CD14-positive monocyte (primary cell): ENCODE measurements around the gene JPT1. TPM values are rescaled to one million over a fixed set of nuclear protein-coding genes. Genes with fewer than 3 reads are reported as not detected.
"Not testable (repeated sequence)": the region's sequence is repeated elsewhere in the genome, so short reads cannot be mapped to it uniquely, and the experiment has no call there.

Experiments
- DNase-seq, 3 donors: peaks; one replicate each; pipeline ENCODE4 v3.0.0-alpha.2; 2011 to 2022
- H2AFZ ChIP-seq: 2 replicates; pipeline ENCODE4 v1.6.0; 2012; ENCODE audit warnings: mild to moderate bottlenecking, low read depth, low read length, inconsistent platforms; ENCODE audit not compliant: insufficient read depth, poor library complexity, severe bottlenecking
- H3K27ac ChIP-seq, 2 donors: 1 replicate in 1 of 2; 2 replicates in 1 of 2; pipeline ENCODE4 v1.5.1; 2012 to 2013; ENCODE audit warnings: low read length in 2 of 2, control low read depth in 1 of 2, inconsistent platforms in 1 of 2, low read depth in 1 of 2, mild to moderate bottlenecking in 1 of 2
- H3K27me3 ChIP-seq, 2 donors: one replicate each; pipeline versions ENCODE4 v1.6.0 to v1.6.1; 2011 to 2013; ENCODE audit warnings: low read length in 2 of 2; ENCODE audit not compliant: control insufficient read depth in 2 of 2, insufficient read depth in 2 of 2
- H3K36me3 ChIP-seq, 2 donors: replicated peaks in 1 of 2; 1 replicate in 1 of 2; 2 replicates in 1 of 2; pipeline versions ENCODE4 v1.5.1 to v1.6.1; 2012 to 2013; ENCODE audit warnings: low read length in 2 of 2, control low read depth in 1 of 2, inconsistent platforms in 1 of 2, mild to moderate bottlenecking in 1 of 2; ENCODE audit not compliant: insufficient read depth in 2 of 2, control insufficient read depth in 1 of 2
- H3K4me1 ChIP-seq, 2 donors: 1 replicate in 1 of 2; 2 replicates in 1 of 2; pipeline versions ENCODE4 v1.5.1 to v1.6.1; 2012 to 2013; ENCODE audit warnings: low read length in 2 of 2, control low read depth in 1 of 2, inconsistent platforms in 1 of 2, mild to moderate bottlenecking in 1 of 2, moderate library complexity in 1 of 2; ENCODE audit not compliant: insufficient read depth in 2 of 2, control insufficient read depth in 1 of 2
- H3K4me2 ChIP-seq: replicated peaks from 2 replicates; pipeline ENCODE3; 2012; ENCODE audit warnings: low read length, moderate library complexity, mild to moderate bottlenecking; ENCODE audit not compliant: poor library complexity, severe bottlenecking; ENCODE audit errors: extremely low read depth
- H3K4me3 ChIP-seq, 3 experiments: fragments of 200-600 bp in 1 of 3; sonication (generic) in 1 of 3; replicated peaks in 1 of 3; 1 replicate in 2 of 3; 2 replicates in 1 of 3; pipeline ENCODE4 v1.5.1; 2011 to 2013; ENCODE audit warnings: low read length in 3 of 3, mild to moderate bottlenecking in 3 of 3, control low read depth in 2 of 3, low read depth in 2 of 3, inconsistent platforms in 1 of 3, moderate library complexity in 1 of 3
- H3K79me2 ChIP-seq: 2 replicates; pipeline ENCODE4 v1.6.0; 2012; ENCODE audit warnings: mild to moderate bottlenecking, control low read depth, inconsistent platforms, low read length, moderate library complexity; ENCODE audit not compliant: insufficient read depth
- H3K9ac ChIP-seq: 2 replicates; pipeline ENCODE4 v1.6.0; 2017; ENCODE audit warnings: low read length, mild to moderate bottlenecking; ENCODE audit not compliant: insufficient read depth, poor library complexity, severe bottlenecking
- H3K9me3 ChIP-seq, 2 donors: replicated peaks in 1 of 2; 1 replicate in 1 of 2; 2 replicates in 1 of 2; pipeline versions ENCODE4 v1.5.1 to v1.6.1; 2012 to 2013; ENCODE audit warnings: low read length in 2 of 2, control low read depth in 1 of 2; ENCODE audit not compliant: control insufficient read depth in 1 of 2, insufficient read depth in 1 of 2
- H4K20me1 ChIP-seq: 2 replicates; pipeline ENCODE4 v1.6.0; 2012; ENCODE audit warnings: mild to moderate bottlenecking, low read length, control low read depth, moderate library complexity; ENCODE audit not compliant: insufficient read depth
- H3K27ac Mint-ChIP-seq, 7 donors: one replicate each; pipeline ENCODE4 v1.8.0; 2020; ENCODE audit warnings: mild to moderate bottlenecking in 7 of 7, mixed read lengths in 7 of 7, moderate library complexity in 6 of 7, inconsistent platforms in 2 of 7
- H3K27me3 Mint-ChIP-seq, 3 donors: one replicate each; pipeline ENCODE4 v1.8.0; 2021 to 2022; ENCODE audit warnings: low read depth in 3 of 3, mild to moderate bottlenecking in 3 of 3, mixed read lengths in 3 of 3, moderate library complexity in 3 of 3, inconsistent platforms in 1 of 3
- H3K36me3 Mint-ChIP-seq, 2 donors: one replicate each; pipeline ENCODE4 v1.8.0; 2020; ENCODE audit warnings: mixed read lengths in 2 of 2, inconsistent platforms in 1 of 2, mild to moderate bottlenecking in 1 of 2
- H3K4me1 Mint-ChIP-seq: one replicate; pipeline ENCODE4 v1.8.0; 2020; ENCODE audit warnings: mild to moderate bottlenecking, mixed read lengths
- H3K4me3 Mint-ChIP-seq, 2 donors: one replicate each; pipeline ENCODE4 v1.8.0; 2020; ENCODE audit warnings: mild to moderate bottlenecking in 2 of 2, mixed read lengths in 2 of 2, moderate library complexity in 1 of 2
- H3K9me3 Mint-ChIP-seq, 7 donors: one replicate each; pipeline ENCODE4 v1.8.0; 2020 to 2022; ENCODE audit warnings: mixed read lengths in 7 of 7, mild to moderate bottlenecking in 6 of 7, moderate library complexity in 6 of 7, inconsistent platforms in 2 of 7
- WGBS: methylation state at CpG from one replicate; pipeline ENCODE4 v1.1.5; 2013; ENCODE audit warnings: missing lambda C conversion rate; ENCODE audit not compliant: insufficient coverage; 5-methylcytosine and 5-hydroxymethylcytosine counted together
- intact Hi-C, 2 donors: fragments of 100-400 bp; cut with micrococcal nuclease; formaldehyde crosslinking; loops; one replicate each; pipeline versions ENCODE4 v1.15.0 to v1.15.1; 2023
- polyA plus RNA-seq, 3 donors: library from polyadenylated mRNA; depleted of rRNA in 1 of 3; unstranded in 2 of 3; stranded (reverse) in 1 of 3; fragments of 300-500 nt in 2 of 3; fragments of >200 nt in 1 of 3; fragmentation: Illumina TruSeq in 2 of 3; gene quantifications; 1 replicate in 2 of 3; 2 replicates in 1 of 3; pipeline ENCODE4 v1.2.3, GENCODE V29; 2012 to 2021
- TF ChIP-seq, protein P1 (sequence below): fragments of 200-600 bp; IDR thresholded peaks from one replicate; pipeline ENCODE4 v1.8.0; 2022; ENCODE audit warnings: antibody characterized with exemption, mild to moderate bottlenecking

Gene JPT1
- polyA plus RNA-seq, 3 donors: 79.7 to 181 (median 156) TPM

DNA sequence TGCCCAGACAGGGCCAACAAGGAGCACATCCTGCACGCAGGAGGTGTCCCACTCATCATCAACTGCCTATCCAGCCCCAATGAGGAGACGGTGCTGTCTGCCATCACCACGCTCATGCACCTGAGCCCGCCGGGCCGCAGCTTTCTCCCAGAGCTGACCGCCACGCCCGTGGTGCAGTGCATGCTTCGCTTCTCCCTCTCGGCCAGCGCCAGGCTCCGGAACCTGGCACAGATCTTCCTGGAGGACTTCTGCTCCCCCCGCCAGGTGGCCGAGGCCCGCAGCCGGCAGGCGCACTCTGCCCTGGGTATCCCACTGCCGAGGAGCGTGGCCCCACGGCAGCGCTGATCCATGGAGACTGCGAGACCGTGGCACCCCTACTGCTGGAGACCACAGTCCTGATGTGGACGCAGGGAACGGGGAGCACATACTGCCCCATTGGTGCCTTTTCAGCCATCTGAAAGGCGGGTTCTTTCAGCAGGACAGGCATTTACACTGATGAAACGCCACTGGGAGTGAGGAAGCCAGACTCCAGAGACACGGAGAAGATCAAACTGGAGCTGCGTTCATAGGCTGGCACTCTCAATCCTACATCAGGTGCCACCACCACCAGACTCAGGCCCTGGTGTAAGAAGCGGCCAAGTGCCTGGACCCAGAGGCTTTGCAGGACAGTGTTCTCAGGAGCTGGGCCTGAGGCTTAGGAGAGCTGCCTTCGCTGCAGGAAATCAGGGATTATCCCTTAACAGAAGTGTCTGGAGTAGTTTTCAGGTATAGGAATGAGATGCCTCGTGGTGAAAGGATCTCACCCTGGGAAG lies 25.4 kb downstream of the JPT1 start:
- no peak overlapping the region for H3K27ac ChIP-seq
- no peak overlapping the region for H3K27ac Mint-ChIP-seq
- no peaks in the 10 kb centered on the region for H3K9me3 Mint-ChIP-seq
- H3K36me3 ChIP-seq: peaks cover 18 to 21% of the 10 kb centered on the region in 2 donors
- no peak overlapping the region for H3K4me3 ChIP-seq
- H4K20me1 ChIP-seq: peaks cover 28% of the 10 kb centered on the region
- H3K4me2 ChIP-seq: no peak overlapping the region
- no peak for DNase-seq
- H3K36me3 Mint-ChIP-seq: peaks cover 18 to 31% of the 10 kb centered on the region in 2 donors
- H3K4me1 ChIP-seq: peaks cover 37 to 51% of the 10 kb centered on the region in 2 donors
- TF ChIP-seq, protein P1, sequence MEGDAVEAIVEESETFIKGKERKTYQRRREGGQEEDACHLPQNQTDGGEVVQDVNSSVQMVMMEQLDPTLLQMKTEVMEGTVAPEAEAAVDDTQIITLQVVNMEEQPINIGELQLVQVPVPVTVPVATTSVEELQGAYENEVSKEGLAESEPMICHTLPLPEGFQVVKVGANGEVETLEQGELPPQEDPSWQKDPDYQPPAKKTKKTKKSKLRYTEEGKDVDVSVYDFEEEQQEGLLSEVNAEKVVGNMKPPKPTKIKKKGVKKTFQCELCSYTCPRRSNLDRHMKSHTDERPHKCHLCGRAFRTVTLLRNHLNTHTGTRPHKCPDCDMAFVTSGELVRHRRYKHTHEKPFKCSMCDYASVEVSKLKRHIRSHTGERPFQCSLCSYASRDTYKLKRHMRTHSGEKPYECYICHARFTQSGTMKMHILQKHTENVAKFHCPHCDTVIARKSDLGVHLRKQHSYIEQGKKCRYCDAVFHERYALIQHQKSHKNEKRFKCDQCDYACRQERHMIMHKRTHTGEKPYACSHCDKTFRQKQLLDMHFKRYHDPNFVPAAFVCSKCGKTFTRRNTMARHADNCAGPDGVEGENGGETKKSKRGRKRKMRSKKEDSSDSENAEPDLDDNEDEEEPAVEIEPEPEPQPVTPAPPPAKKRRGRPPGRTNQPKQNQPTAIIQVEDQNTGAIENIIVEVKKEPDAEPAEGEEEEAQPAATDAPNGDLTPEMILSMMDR: no peak
- 94% methylated on average over 23 of the region's 33 CpGs for WGBS
- intact Hi-C loops: no loop called here
- H3K4me3 Mint-ChIP-seq: no peak overlapping the region
- H3K9me3 ChIP-seq: no peaks in the 10 kb centered on the region
- H3K9ac ChIP-seq: no peak overlapping the region
- H3K4me1 Mint-ChIP-seq: peaks cover 40% of the 10 kb centered on the region
- H3K79me2 ChIP-seq: peaks cover 27% of the 10 kb centered on the region
- H3K27me3 Mint-ChIP-seq: no peaks in the 10 kb centered on the region
- H2AFZ ChIP-seq: no peak overlapping the region
- no peaks in the 10 kb centered on the region for H3K27me3 ChIP-seq

DNA sequence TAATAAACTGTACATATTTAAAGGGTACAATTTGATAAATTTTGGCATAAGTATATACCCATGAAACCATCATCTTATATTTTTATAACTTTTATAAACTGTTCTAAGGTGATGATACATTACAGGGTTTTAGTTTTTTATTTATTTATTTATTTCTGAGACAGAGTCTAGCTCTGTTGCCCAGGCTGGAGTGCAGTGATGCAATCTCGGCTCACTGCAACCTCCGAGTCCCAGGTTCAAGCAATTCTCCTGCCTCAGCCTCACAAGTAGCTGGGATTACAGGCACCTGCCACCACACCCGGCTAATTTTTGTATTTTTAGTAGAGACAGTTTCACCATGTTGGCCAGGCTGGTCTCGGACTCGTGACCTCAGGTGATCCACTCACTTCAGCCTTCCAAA lies 26.4 kb downstream of the JPT1 start:
- 100% methylated on average over 1 of the region's 5 CpGs for WGBS
- H3K9me3 ChIP-seq, DNase-seq: not testable (repeated sequence)

More for the DNA sequence above, 26.4 kb downstream of the JPT1 start:
- H3K27ac ChIP-seq, intact Hi-C loops, H2AFZ ChIP-seq, H3K4me3 Mint-ChIP-seq, H3K9ac ChIP-seq, H3K27me3 ChIP-seq, H3K4me2 ChIP-seq, H3K27me3 Mint-ChIP-seq, H3K4me3 ChIP-seq, H3K27ac Mint-ChIP-seq, H3K9me3 Mint-ChIP-seq: not testable (repeated sequence)
- Histone ChIP-seq H3K36me3 (peaks cover 18 to 21% of the 10 kb centered on the region in 2 donors), H3K79me2 (peaks cover 27% of the 10 kb centered on the region), H3K4me1 (peaks cover 41 to 55% of the 10 kb centered on the region in 2 donors), H4K20me1 (peaks cover 28% of the 10 kb centered on the region)
- peaks cover 46% of the 10 kb centered on the region for H3K4me1 Mint-ChIP-seq
- H3K36me3 Mint-ChIP-seq: peaks cover 18 to 26% of the 10 kb centered on the region in 2 donors
